SU-DHL-6 (cell line): Measurements from ENCODE around the gene MSH2.
A peak's percentile ranks its signal among the peaks of the same experiment; 100 is the strongest.

Experiments used
- H2AFZ ChIP-seq: fragments of 200-600 bp; sonication (generic); 2 replicates; pipeline ENCODE4 v1.6.1; 2014; ENCODE audit warnings: low read depth, mild to moderate bottlenecking, moderate library complexity, mixed read lengths, antibody characterized with exemption, low read length; ENCODE audit not compliant: severe bottlenecking
- H3F3A ChIP-seq: fragments of 200-600 bp; shearing (Covaris generic); 2 replicates; pipeline ENCODE4 v1.6.0; 2016; ENCODE audit warnings: antibody characterized with exemption, mild to moderate bottlenecking; ENCODE audit not compliant: insufficient read depth
- H3K27ac ChIP-seq: fragments of 200-600 bp; sonication (generic); 2 replicates; pipeline ENCODE4 v1.5.1; 2016; ENCODE audit warnings: low read depth, mild to moderate bottlenecking, low read length, moderate library complexity, mixed read lengths
- H3K27me3 ChIP-seq: fragments of 200-600 bp; sonication (generic), shearing (Covaris generic); 2 replicates; pipeline ENCODE4 v1.6.0; 2014; ENCODE audit warnings: mild to moderate bottlenecking, low read length
- H3K36me3 ChIP-seq: fragments of 200-600 bp; sonication (generic); 2 replicates; pipeline ENCODE4 v1.6.1; 2014; ENCODE audit warnings: mild to moderate bottlenecking, low read length, mixed read lengths
- H3K4me2 ChIP-seq: fragments of 300-600, 200-600 bp; shearing (Covaris generic), sonication (generic); 2 replicates; pipeline ENCODE4 v1.6.0; 2014; ENCODE audit warnings: low read length, low read depth, mild to moderate bottlenecking; ENCODE audit not compliant: poor library complexity, severe bottlenecking
- H3K4me3 ChIP-seq: fragments of 200-600 bp; sonication (generic); 2 replicates; pipeline ENCODE4 v1.5.1; 2014; ENCODE audit warnings: antibody characterized with exemption, low read length, mild to moderate bottlenecking, mixed read lengths; ENCODE audit not compliant: insufficient read depth, poor library complexity, severe bottlenecking
- H3K79me2 ChIP-seq: fragments of 200-600 bp; sonication (generic); 2 replicates; pipeline ENCODE4 v1.6.1; 2014; ENCODE audit warnings: mild to moderate bottlenecking, low read length, moderate library complexity; ENCODE audit not compliant: insufficient read depth
- H3K9ac ChIP-seq: fragments of 200-600 bp; sonication (generic); 2 replicates; pipeline ENCODE4 v1.7.0; 2014; ENCODE audit warnings: mild to moderate bottlenecking, low read length
- H3K9me2 ChIP-seq: fragments of 200-600 bp; sonication (generic); replicated peaks from 2 replicates; pipeline ENCODE4 v1.6.1; 2014; ENCODE audit warnings: low read length; ENCODE audit not compliant: insufficient read depth
- H3K9me3 ChIP-seq: fragments of 200-600 bp; sonication (generic); 2 replicates; pipeline ENCODE4 v1.6.1; 2014; ENCODE audit warnings: low read length, mixed read lengths; ENCODE audit not compliant: insufficient read depth
- H4K20me1 ChIP-seq: fragments of 200-600 bp; sonication (generic); 2 replicates; pipeline ENCODE4 v1.6.1; 2014; ENCODE audit warnings: low read depth, mild to moderate bottlenecking, antibody characterized with exemption, low read length, moderate library complexity, mixed read lengths
- CTCF ChIP-seq: fragments of 200-600 bp; sonication (generic); IDR thresholded peaks from one replicate; pipeline ENCODE4 v1.5.1; 2017; ENCODE audit warnings: antibody characterized with exemption, mild to moderate bottlenecking, low read length, moderate library complexity; ENCODE audit not compliant: insufficient read depth, poor library complexity, severe bottlenecking
- EZH2phosphoT487 ChIP-seq: fragments of 200-600 bp; sonication (generic), shearing (Covaris generic); conservative IDR thresholded peaks from 2 replicates; pipeline ENCODE4 v1.6.1; 2018; ENCODE audit warnings: mild to moderate bottlenecking, antibody characterized with exemption, low read length, moderate library complexity, mixed read lengths

The MSH2 gene

DNA sequence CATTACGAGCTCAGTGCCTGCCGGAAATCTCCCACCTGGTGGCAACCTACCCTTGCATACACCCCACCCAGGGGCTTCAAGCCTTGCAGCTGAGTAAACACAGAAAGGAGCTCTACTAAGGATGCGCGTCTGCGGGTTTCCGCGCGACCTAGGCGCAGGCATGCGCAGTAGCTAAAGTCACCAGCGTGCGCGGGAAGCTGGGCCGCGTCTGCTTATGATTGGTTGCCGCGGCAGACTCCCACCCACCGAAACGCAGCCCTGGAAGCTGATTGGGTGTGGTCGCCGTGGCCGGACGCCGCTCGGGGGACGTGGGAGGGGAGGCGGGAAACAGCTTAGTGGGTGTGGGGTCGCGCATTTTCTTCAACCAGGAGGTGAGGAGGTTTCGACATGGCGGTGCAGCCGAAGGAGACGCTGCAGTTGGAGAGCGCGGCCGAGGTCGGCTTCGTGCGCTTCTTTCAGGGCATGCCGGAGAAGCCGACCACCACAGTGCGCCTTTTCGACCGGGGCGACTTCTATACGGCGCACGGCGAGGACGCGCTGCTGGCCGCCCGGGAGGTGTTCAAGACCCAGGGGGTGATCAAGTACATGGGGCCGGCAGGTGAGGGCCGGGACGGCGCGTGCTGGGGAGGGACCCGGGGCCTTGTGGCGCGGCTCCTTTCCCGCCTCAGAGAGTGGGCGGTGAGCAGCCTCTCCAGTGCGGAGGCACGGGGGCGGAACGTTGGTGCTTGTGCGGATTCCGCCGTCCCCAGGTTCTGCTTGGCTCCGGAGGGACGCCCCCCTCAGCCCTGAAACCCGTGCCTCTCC lies at the start of gene MSH2:
MSH2 (plus strand) TSS at position 352 of the 804 bp plus-strand sequence; CDS start at position 388, 36 bp downstream.
- H3K27me3 ChIP-seq = no peaks in the 10 kb centered on the region
- H2AFZ ChIP-seq = peak within 1 kb of the TSS; percentile 78
- H3K9ac ChIP-seq = peak within 1 kb of the TSS; percentile 89
- H3K9me2 ChIP-seq = no peaks in the 10 kb centered on the region
- no peaks in the 10 kb centered on the region for H3K36me3 ChIP-seq
- H3K9me3 ChIP-seq = no peaks in the 10 kb centered on the region
- H3K4me2 ChIP-seq = peak within 1 kb of the TSS; percentile 77
- peak within 1 kb of the TSS; percentile 67 for H3K27ac ChIP-seq
- H3F3A ChIP-seq = no peaks in the 10 kb centered on the region
- no peaks in the 10 kb centered on the region for H4K20me1 ChIP-seq
- no peak for TF ChIP-seq CTCF
- TF ChIP-seq EZH2phosphoT487 = no peak
- peaks cover 50% of the 10 kb centered on the region for H3K79me2 ChIP-seq
- peak within 1 kb of the TSS; percentile 70 for H3K4me3 ChIP-seq

GRCh38 chr2:47354013-47354847 lies 48.7 kb upstream of the MSH2 start:
- Histone ChIP-seq H3K4me2 (no peak overlapping the region), H3F3A (no peaks in the 10 kb centered on the region), H3K36me3 (no peaks in the 10 kb centered on the region), H3K27me3 (no peaks in the 10 kb centered on the region), H3K79me2 (no peaks in the 10 kb centered on the region), H3K9me3 (no peaks in the 10 kb centered on the region), H3K4me3 (no peak overlapping the region), H3K27ac (no peak overlapping the region), H2AFZ (no peak overlapping the region), H3K9ac (no peak overlapping the region), H4K20me1 (no peaks in the 10 kb centered on the region), H3K9me2 (no peaks in the 10 kb centered on the region)
- TF ChIP-seq CTCF = no peak
- TF ChIP-seq EZH2phosphoT487 = no peak

- no peaks in the 10 kb centered on the region for H3K9me2 ChIP-seq
- no peak overlapping the region for H2AFZ ChIP-seq
- no peak overlapping the region for H3K27ac ChIP-seq
- no peak overlapping the region for H3K9ac ChIP-seq
- H3K79me2 ChIP-seq = no peaks in the 10 kb centered on the region
- no peak overlapping the region for H3K4me3 ChIP-seq
- H3F3A ChIP-seq = no peaks in the 10 kb centered on the region
- H3K27me3 ChIP-seq = no peaks in the 10 kb centered on the region
- no peaks in the 10 kb centered on the region for H3K9me3 ChIP-seq
- TF ChIP-seq CTCF (no peak), EZH2phosphoT487 (no peak)
- no peaks in the 10 kb centered on the region for H3K36me3 ChIP-seq
- H4K20me1 ChIP-seq = no peaks in the 10 kb centered on the region
- H3K4me2 ChIP-seq = no peak overlapping the region
These were observed 48.1 kb upstream of the MSH2 start for GRCh38 chr2:47354848-47355204.
